Transverse colon (tissue), 4 donors: Measurements from ENCODE around the gene SMARCA2.

Experiments used
- POLR2A ChIP-seq: fragments of 450-650 bp; IDR thresholded peaks from one replicate; pipeline ENCODE4 v1.6.1; 2016; ENCODE audit warnings: antibody characterized with exemption, mild to moderate bottlenecking, moderate library complexity
- POLR2AphosphoS5 ChIP-seq, 3 donors: sonication (generic); formaldehyde crosslinking; IDR thresholded peaks; one replicate each; pipeline ENCODE4 v1.6.1; 2016; ENCODE audit warnings: antibody characterized with exemption in 3 of 3
- TF ChIP-seq, protein P1 (sequence below), 5 experiments: fragments of 200-600 bp in 3 of 5; fragments of 450-650 bp in 2 of 5; sonication (generic) in 3 of 5; IDR thresholded peaks; 1 replicate in 2 of 5; 2 replicates in 3 of 5; pipeline ENCODE4 v1.5.1; 2016 to 2017; ENCODE audit warnings: antibody characterized with exemption in 5 of 5, inconsistent platforms in 3 of 5, mild to moderate bottlenecking in 2 of 5, moderate library complexity in 1 of 5

GRCh38 chr9:2060424-2060823 is 45.3 kb downstream of the SMARCA2 start:
- TF ChIP-seq, protein P1, sequence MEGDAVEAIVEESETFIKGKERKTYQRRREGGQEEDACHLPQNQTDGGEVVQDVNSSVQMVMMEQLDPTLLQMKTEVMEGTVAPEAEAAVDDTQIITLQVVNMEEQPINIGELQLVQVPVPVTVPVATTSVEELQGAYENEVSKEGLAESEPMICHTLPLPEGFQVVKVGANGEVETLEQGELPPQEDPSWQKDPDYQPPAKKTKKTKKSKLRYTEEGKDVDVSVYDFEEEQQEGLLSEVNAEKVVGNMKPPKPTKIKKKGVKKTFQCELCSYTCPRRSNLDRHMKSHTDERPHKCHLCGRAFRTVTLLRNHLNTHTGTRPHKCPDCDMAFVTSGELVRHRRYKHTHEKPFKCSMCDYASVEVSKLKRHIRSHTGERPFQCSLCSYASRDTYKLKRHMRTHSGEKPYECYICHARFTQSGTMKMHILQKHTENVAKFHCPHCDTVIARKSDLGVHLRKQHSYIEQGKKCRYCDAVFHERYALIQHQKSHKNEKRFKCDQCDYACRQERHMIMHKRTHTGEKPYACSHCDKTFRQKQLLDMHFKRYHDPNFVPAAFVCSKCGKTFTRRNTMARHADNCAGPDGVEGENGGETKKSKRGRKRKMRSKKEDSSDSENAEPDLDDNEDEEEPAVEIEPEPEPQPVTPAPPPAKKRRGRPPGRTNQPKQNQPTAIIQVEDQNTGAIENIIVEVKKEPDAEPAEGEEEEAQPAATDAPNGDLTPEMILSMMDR (IDR thresholded peaks at IDR 0.05) = no peak
- TF ChIP-seq POLR2AphosphoS5 (IDR thresholded peaks at IDR 0.05) = no peak
- TF ChIP-seq POLR2A = no peak
